ENCODE results near the gene GMDS.

The GMDS gene

DNA sequence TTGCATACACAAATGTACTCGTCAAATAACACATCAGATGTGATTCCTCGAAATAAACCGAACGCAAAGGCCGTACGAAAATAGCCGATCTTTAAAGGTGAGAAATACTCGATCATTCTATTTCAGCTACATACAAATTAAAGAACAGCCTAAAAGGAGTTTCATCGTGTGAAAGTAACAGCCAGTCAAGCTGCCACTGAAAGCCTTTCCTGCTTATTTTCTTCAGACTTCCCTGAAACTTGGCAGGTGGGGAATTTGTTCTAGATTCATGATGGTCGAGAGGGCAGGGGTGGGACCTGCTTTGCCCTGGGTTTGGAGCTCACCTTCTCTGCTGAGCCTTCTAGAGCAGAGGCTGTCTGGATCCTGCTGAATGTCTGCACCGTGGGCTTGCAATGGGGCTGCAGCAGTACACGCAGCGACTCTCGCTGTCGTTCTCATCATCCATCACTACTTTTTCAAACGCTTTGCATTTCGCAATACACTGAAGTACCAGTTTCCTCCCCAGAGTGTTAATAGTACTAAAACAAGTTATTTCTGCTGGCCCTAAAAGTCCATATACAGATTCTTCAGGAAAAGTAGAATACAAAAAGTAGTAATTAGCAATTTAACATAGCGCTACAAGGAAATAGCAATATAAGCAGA is 619.5 kb downstream of the GMDS start:
- no peak for DNase-seq (ENCODE audit: low read depth in 2 of 2)

DNA sequence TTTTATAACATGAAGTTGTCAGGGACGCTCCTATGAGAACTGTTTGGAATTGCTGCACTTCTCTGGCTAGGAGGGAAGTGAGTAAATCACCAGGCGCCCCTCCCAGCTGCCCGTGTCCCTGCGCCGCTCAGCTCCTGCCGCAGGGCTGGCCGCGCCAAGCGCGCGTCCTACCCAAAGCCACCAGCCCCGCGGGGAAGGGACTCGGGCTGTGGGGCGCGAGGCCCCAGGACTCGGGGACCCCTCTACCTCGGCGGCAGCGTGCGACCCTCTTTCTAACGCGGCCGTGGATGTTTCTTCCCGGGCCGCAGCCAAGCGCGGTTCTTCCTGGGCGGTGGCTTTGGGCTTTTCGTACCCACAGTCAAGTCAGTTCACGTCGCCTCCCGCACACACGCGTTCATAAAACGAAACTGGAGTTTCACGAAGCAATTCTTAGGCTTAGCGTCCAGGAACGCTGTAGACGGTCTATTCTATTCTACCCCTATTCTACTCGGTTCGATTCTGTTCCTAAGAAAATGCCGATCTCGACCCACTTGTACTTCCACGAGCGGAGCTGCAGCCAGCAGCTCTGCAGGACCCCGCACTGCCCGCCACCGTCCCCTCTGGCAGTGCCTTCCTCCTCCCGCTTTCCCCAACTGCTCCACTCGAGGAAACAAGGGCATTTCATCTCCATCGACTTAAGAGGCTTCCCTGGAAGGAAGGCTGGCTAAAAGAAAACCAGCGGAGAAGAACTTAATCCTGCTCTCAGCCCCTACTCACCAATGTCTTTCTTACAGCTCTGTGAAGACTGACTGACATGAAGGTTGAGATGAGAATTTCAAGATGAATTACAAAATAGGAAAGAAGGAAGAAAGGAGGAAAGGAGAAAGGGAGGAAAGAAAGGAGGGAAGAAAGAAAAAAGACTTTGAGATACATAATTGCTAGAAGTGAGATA is 620.3 kb downstream of the GMDS start:
- no peak for DNase-seq (ENCODE audit: low read depth in 2 of 2)

DNA sequence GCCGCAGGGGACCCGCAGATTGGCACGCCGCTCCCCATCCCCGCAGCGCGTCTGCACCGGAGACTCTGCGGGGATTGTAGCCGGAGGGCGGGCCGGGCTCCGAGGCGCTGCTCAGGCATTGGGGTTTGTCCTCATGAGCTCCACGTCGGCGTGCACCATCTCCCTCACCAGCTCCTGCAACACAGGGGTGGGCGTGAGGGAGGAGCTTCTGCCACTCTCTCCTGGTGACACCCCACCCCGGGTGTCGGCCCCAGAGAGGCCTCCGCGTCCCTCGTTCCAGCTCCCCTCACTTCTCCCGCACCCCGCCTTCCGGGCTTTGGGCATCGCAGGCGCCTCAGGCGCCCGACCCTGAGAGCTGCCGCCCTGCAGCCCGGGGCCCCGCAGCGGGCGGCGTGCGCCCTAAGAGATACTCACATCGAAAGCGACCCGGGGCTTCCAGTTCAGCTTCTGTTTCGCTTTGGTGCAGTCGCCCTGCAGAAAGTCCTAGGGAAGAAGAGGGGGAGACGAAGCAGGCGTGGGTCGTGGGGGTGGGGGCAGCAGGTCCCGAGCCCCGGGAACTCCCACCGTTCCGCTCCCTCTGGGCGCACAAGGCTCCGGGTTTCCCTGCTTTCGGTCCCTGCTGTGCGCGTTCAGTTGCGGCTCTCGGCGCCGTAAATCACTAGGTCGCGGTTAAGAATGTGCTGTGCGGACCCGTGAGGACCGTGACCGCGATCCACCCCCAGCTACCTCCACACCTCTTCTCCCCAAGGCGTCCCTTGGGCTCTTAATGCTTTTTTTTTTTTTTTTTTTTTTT is 621.2 kb downstream of the GMDS start:
- DNase-seq (ENCODE audit: low read depth in 2 of 2), result peak in 1 of 2 donors; percentile 21

DNA sequence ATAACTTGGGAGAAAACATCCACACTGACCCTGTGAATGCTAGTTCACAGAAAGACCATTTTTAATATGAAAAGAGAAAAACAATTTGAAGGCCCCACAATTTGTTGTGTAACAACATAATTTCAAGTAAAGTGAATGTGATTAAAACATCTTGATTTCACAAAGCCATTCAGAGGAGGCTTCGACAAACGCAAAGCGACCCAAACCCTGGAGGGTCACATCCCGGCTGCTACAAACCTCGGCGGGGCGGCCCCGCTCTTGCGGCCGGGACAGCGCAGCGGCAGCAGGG is 621.7 kb downstream of the GMDS start:
- no peak for DNase-seq (ENCODE audit: low read depth in 2 of 2)

DNA sequence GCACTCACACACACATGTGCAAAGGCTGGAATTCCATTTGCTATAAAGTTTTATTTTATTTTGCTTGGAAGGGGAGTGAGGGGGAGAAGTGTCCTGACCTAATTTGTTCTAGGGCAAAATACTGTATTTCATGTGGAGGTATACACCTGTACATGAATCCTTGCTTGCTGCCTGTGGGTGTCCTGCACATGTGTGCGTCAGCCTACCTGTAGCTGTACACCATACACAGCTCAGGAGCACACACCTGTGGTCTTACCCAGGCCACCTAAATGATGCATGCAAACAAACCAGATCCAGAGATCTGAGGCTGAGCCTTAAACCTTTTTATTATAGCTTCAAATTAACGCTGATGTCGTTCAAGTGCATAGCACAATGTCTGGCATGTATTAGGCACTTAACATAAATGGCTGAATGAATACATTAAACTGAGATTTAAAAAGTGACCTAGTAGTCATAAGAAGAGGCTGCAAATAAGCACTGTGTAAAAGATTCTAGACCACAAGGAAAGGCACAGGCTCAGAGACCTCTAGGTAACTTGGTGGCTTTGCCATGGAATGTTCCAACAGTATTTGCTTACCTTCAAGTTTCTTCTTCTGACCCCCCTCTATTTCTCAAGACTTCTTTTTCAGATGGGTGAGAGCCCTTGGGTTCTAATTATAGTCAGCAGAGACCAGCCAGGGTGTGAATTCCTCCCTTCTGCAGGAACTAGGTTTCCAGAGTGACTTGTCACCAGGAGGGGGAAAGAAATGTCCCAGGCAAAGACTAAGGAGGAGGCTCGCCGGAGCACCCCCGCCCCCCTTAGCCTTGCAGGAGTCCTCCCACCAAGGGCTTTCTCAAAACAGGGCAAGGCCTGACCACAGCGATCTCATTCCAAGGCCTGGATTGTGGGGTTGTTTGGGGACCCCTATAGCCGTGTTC is 622.3 kb downstream of the GMDS start:
- no peak for DNase-seq (ENCODE audit: low read depth in 2 of 2)

DNA sequence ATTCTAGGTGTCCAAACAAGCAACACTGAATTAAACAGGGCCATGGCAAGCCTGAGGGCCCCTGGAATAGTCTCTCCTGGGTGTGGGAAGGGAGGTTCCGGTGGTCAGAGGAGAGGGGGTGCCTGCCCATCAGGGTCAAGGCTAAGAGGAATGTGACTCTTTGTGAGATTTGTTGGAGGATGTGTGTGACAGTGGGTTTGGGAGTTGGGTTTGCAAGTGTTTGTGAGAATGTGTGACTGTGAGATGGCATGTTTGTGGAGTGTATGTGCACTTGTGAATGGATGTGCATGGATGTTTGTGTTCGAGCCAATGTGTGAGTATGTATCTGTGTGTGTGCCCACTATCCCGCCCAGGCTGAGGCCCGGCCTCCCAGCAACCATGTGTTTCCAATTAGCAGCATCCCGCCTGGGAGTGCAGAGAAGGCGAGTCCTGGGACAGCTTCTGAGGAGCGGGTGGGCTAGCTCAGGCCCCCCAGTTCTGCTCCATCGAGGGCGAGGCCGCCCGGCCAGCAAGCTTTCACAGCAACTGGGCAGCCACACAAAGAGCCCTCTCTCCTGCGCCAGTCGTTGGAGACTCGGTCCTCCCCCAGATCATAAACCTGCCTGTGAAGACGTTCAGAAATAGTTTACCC is 623.1 kb downstream of the GMDS start:
- no peak for DNase-seq (ENCODE audit: low read depth in 2 of 2)

DNA sequence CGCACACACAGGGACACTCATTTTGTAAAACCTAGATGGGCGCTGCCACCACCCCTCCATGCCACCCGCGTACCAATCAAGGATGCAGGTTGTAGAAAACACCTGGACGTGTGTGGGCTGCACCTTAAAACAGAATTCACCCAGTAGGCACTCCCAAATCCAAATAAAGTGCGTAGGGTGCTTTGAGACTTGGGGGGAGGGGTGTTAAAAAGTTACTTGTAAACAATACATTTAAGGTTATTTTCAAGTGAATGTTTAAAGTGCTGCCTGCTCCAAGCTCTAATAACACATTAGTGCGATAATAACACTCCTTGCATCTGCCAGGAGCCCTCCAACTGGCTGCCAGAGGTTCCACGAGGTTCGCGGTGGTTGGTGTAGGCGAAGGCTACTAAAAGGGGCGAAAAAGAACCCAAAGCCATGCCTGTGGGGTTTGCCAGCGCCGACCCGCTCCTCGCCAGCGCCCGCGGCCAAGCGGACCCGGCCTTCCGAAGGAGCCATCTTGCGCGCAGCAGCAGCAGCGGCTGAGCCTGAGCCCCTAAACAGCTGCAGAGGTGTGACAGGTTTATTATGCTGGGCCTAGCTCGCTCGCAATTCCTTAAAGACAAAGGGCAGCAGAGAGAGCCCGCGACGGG is 624.2 kb downstream of the GMDS start:
- no peak for DNase-seq (ENCODE audit: low read depth in 2 of 2)

DNA sequence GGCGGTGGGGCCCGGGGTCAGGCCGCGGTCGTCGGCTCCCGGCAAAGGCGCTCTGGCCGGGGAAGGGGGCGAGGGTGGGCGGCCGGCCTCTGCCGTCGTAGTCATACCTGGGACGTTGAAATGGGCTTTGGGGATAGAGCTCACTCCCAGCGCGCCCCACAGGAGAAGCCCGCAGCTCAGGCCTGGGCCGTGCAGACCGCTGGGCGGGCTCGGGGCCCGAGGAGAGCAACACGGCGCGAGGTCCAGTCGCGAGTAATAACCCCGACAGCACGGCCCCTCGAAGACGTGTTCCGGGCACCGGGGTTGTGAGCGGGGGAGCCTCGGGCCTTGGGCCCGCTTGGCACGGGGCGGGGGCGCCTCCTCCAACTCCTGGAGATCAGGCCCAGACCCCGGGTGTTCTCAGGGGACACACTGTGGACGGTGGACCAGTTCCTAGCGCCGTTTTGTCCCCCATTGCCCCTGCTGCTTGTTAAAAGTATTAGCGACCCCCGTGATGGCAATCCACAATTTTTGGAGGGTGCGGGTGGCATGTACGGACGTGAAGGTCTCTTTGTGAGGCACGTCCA is 624.8 kb downstream of the GMDS start:
- DNase-seq (ENCODE audit: low read depth in 2 of 2), result no peak

DNA sequence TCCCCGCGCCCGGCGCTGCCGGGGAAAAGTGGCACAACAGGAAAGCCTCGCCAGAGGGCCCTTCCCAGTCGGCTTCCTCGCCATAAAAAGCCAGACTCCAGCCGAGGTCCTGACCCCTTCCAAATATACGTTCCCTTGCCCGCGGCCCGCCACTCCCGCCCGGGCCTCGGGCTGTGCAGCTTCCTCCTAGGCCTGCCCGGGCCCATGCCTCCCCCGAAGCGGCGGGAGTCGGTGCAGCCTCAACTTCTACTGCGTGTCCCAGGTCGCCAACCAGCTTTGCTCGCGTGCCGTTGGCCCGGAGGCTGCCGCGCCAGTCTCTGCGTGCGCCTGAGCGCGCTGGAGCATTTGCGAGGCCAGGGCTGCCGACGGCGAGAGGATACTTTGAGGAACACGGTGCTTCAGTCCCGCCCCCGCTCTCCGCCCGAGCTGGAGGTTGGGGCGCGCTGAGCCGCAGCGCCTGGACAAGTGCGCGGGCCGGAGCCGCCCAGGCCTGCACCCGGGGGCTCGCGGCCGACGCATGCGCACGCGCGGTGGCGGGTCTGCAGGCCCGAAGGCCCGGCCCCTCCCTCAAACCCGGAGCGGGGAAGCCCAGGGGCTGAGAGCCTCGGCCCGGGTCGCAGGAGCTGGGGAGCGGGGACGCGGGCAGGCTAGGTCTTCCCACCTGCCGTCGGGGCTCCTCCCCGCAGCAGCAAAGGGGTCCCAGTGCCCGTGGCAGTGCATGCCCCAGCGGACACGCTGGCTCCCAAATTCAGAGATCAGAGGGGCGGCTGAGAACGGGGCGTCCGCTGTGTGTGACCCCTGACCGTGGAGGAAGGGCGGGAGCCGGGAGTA is 625.5 kb downstream of the GMDS start:
- DNase-seq (ENCODE audit: low read depth in 2 of 2), result no peak

DNA sequence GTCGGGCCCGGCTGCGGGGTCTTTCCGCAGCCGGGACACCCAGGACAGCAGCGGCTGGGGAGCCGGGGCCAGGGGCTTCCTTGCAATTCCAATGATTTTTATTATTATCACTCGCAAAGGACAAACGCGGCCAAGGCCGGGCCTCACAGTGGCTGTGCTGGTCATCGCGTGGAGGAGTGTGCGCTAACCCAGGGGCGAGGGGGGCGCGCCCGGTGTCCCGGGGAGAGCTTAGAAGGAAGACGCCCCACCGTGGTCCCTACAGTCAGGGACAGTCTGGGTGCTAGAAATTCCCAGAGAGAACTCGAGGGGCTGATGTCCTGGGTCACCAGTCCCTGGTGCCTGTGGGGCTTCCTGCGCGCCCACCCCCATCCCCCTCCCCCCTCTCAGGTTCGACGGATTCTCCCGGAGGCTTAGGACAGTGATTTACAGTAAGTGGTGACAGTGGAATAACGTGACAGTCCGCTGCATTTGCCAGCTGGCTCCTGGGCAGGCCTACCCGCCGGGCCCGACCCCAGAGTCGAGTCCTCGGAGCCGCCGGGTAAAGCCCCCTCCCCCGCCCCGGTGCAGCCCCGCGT is 626.2 kb downstream of the GMDS start:
- no peak for DNase-seq (ENCODE audit: low read depth in 2 of 2)

DNA sequence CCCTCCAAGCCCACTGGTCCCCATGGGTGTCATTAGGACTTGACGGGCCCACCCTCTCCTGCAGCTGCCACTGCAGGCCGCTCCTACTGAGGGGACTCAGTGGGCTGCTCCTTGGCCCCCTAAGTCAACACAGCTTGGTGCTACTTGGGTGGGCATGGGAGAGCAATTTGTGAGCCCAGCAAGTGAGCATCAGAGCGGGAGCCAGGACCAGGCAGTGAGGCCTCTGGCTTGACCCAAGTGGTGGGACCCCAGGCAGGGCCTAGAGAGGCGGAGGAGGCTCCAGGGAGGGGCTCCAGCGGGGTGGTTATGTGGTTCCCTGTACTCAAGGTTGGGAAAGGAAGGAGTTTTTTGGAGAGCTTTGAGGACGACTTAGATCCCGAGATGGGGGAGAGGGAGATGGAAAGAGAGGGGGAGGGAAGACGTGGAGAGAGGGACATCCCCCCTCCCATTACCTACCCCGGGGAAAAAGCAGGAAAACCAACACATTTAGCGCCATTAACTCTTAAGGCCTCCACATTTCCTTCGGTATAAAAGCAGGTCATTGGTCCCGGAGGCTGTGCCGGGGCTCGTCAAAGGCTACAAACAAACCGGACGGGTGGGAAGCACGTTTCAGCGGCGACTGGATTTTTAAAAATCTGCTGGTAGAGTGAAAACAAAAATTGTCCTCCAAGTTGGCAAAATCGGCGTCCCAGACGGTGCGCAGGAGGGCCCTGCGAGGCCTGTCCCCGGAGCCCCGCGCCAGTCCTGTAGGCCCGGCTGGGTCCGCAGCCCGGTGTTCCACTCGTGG is 626.9 kb downstream of the GMDS start:
- no peak for DNase-seq (ENCODE audit: low read depth in 2 of 2)

DNA sequence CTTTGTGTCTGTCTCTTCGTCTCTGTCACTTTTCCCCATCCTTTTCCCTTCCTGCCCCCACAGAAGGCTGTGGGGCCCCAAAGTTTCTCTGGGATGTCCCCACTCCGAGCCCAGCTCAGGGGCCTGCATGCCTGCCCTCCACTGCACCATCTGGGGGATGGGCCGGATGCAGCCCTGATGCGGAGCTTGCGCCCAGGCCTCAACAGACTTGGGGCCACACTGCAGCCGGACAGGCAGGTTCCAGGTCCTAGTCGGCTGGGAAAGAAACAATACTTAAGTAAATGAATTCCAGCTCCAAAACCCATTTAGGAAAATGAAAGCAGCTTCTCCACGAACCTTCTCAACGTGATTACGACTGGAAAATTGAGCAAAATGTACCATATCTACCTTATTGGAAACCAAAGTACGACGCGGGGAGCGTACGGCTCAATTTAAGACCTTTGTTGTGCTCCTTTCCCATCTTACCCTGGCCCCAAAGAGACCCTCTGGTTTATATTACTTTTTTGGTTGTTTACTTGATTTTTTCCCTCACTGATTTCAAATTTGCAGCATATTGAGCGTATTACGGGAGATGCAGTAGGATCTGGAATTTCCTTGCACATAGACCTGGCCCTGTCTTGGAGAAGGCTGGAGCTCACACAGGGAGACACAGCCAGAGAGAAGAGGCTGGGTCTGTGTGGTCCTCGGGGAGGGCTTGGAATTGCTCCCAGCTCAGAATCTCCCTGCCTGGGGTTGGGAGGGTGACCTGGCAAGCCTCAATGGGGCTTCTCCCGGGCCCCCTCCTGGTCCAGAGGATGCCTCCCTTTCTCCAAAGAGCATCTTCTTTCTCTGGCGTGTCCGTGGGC is 627.7 kb downstream of the GMDS start:
- DNase-seq (ENCODE audit: low read depth in 2 of 2), result no peak

DNA sequence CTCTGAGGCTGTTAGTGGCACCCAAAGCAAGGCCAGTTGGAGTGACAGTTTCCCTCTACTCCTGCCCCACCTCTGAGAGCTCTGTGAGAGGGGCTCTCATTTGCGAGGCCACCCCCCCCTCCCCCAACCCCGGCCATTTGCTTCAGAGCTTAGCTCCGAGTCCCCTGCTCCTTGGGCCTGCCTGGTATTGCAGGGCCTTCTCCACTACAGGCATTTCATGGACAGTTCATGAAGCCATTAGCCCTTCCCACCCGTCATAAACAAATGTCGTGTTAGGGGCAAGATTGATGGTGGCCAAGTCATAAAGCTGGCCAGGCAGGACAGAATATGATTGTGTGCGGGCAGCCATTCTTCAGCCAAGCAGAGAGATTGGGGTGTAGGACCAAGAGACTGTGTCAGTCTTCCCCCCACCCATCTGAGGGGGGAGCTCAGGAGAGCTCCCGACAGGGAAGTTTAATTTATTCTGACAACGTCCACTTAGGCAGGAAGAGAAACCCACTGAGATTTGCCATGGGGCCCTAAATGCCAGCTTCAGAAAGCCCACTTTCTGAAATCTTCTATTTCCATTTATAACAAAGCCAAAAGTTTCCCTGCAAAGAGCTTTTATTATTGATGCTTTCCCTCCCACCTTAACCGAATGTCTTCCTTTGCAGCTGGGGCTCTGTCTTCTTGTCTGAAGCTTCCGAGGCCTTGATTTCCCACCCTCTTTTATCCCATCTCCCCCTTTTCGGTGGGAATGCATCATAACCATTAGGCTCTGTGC is 628.5 kb downstream of the GMDS start:
- no peak for DNase-seq (ENCODE audit: low read depth in 2 of 2)

DNA sequence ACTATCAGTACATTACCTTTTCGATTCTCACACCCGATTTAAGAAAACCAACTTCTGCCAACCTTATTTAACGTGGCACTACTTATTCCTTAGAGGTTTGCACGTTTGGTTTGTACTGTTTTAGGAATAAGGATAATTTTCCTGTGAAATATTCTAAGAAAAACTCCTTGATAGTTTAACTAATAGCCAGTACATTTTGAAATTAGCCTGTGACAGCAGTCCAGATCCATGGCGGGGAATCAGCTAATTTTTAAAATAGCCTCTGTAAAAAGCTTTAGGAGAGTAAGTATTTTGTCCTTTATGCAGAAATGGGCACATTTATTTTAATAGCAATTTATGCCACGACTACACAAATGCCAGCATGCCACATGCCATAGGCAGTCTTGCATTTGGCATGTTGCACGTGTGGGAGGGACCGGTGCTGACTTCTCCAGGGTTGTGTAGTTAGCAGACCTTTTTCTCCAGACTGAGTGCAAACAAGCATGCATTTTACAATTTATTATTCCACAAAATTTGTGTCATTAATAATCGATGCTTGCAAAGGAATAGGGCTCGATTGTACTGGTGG is 629.5 kb downstream of the GMDS start:
- no peak for DNase-seq (ENCODE audit: low read depth in 2 of 2)

DNA sequence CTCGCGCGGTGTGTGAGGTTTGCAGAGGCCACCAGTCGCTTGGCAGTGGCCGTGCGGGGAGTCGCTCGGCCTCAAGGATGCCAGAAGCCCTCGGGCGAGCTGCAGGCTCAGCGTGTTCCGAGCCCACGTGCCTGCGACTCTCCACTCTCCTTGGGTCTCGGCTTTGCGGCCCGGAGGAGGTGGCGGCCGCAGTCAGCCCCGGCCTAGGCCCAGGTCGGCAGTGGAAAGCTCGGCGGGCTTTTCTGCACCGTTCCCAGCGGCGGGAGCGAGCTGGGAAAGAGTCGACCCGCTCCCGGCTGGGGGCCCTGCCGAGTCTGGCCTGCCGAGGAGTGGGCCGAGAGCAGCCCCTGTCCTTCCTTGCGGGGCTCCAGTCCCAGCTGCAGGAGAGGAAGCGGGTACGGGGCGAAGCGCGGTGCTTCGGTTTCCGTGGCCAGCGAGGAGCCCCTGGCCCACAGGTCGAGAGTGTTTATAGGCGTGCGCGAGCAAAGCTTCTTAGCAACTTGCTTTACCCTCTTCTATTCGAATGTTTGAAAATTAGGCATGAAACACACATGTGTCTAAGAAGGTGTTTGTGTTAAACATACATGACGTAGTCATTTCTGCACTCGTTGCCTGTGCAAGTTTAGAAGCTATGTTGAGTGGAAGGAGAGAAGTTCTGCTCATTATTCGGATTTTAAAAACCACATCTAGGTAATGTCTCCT is 630.1 kb downstream of the GMDS start:
- DNase-seq (ENCODE audit: low read depth in 2 of 2), result no peak

Measured in stimulated activated CD8-positive, alpha-beta memory T cell treated with anti-CD3 and anti-CD28 coated beads, Interleukin-15, amount 100 ng/mL, for 48 hours (primary cell).